HepG2 (cell line): ENCODE data around the gene GBP3. TPM values are rescaled to one million over a fixed set of nuclear protein-coding genes. Genes with fewer than 3 reads are reported as not detected.
"Not testable (repeated sequence)": the region's sequence is repeated elsewhere in the genome, so short reads cannot be mapped to it uniquely, and the experiment has no call there.

Experiments used
- ATAC-seq: fragments of 200-7000 bp; cut with Tn5 transposase; 3 replicates; pipeline ENCODE4 v1.9.1; 2020; ENCODE audit warnings: mild to moderate bottlenecking, moderate library complexity
- BruUV-seq: library from RNA; stranded (reverse); fragments of 400-500 nt; replicated peaks from 2 replicates; lab custom pipeline; 2021; lab: Mats Ljungman, UMichigan
- CTCF ChIA-PET: fragments of 300-600 bp; formaldehyde crosslinking; extraction: SDS; loops from one replicate; lab custom pipeline; 2021; ENCODE audit warnings: low total read pairs, inconsistent platforms, low intra/inter-chr PET ratio; lab: Yijun Ruan, JAX
- POLR2A ChIA-PET: fragments of 350-600 bp; sonication (Branson Sonifier 250); formaldehyde crosslinking; loops from one replicate; lab custom pipeline; 2020; ENCODE audit warnings: antibody characterized with exemption, inconsistent platforms; lab: Yijun Ruan, JAX
- DNase-seq: peaks from one replicate; pipeline ENCODE4 v3.0.0-alpha.2; 2015; ENCODE audit warnings: low spot score
- FAIRE-seq: peaks from 3 replicates; lab custom pipeline; 2011; peaks lifted over from hg19 to GRCh38; lab: Jason Lieb, UNC
- H2AFZ ChIP-seq: one replicate; pipeline ENCODE4 v1.6.1; 2011; ENCODE audit warnings: low read length, inconsistent platforms
- H3K27ac ChIP-seq: fragments of 300-600 bp; 3 replicates; pipeline ENCODE4 v1.8.0; 2011; ENCODE audit warnings: mixed run types, mild to moderate bottlenecking, mixed read lengths, low read length, inconsistent platforms; ENCODE audit not compliant: insufficient read depth; ENCODE audit errors: extremely low read length
- H3K27me3 ChIP-seq, 2 experiments: fragments of 200-600 bp in 1 of 2; 2 replicates in 1 of 2; 3 replicates in 1 of 2; pipeline versions ENCODE4 v1.6.0 to v1.8.0; 2011; ENCODE audit warnings: low read length in 2 of 2, mild to moderate bottlenecking in 2 of 2, moderate library complexity in 2 of 2, inconsistent platforms in 1 of 2; ENCODE audit not compliant: insufficient read depth in 2 of 2, control insufficient read depth in 1 of 2
- H3K36me3 ChIP-seq, 2 experiments: fragments of 200-600 bp in 1 of 2; replicated peaks in 1 of 2; 2 replicates in 1 of 2; 3 replicates in 1 of 2; pipeline versions ENCODE4 v1.5.1 to v1.8.0; 2011; ENCODE audit warnings: low read length in 2 of 2, inconsistent platforms in 1 of 2; ENCODE audit not compliant: insufficient read depth in 2 of 2, control insufficient read depth in 1 of 2
- H3K4me1 ChIP-seq: 2 replicates; pipeline ENCODE4 v1.5.1; 2012; ENCODE audit warnings: low read length, inconsistent platforms; ENCODE audit not compliant: insufficient read depth
- H3K4me2 ChIP-seq: 2 replicates; pipeline ENCODE4 v1.6.0; 2011; ENCODE audit warnings: low read depth, low read length, inconsistent platforms
- H3K4me3 ChIP-seq, 3 experiments: fragments of 200-600 bp in 1 of 3; sonication (generic), shearing (Covaris generic) in 1 of 3; replicated peaks in 1 of 3; 2 replicates each; pipeline ENCODE4 v1.5.1; 2011 to 2016; ENCODE audit warnings: low read length in 3 of 3, inconsistent platforms in 2 of 3, low read depth in 2 of 3, mild to moderate bottlenecking in 2 of 3, control low read depth in 1 of 3, mixed read lengths in 1 of 3; ENCODE audit not compliant: insufficient read depth in 1 of 3
- H3K79me2 ChIP-seq: one replicate; pipeline ENCODE4 v1.6.1; 2011; ENCODE audit warnings: low read length, inconsistent platforms; ENCODE audit not compliant: insufficient read depth
- H3K9ac ChIP-seq: 2 replicates; pipeline ENCODE4 v1.6.0; 2011; ENCODE audit warnings: mild to moderate bottlenecking, low read depth, low read length, inconsistent platforms; ENCODE audit not compliant: insufficient read depth
- H3K9me3 ChIP-seq: 2 replicates; pipeline ENCODE4 v1.5.1; 2012; ENCODE audit warnings: mild to moderate bottlenecking, low read length
- H4K20me1 ChIP-seq: 2 replicates; pipeline ENCODE4 v1.6.0; 2011; ENCODE audit warnings: inconsistent platforms, mild to moderate bottlenecking, low read length, moderate library complexity; ENCODE audit not compliant: insufficient read depth
- FOXA1 ChIP-seq, 2 experiments: fragments of 450-650 bp in 1 of 2; sonication (generic) in 1 of 2; formaldehyde crosslinking in 1 of 2; IDR thresholded peaks; 2 replicates each; pipeline versions ENCODE4 v1.4.0 to v1.6.1; 2016 to 2020; ENCODE audit warnings: missing genetic modification reagents in 1 of 2
- GATA4 ChIP-seq: sonication (generic); IDR thresholded peaks from 2 replicates; pipeline ENCODE4 v1.6.1; 2016; ENCODE audit warnings: antibody characterized with exemption, low read depth, borderline replicate concordance
- PCBP2 ChIP-seq: fragments of 200-400 bp; formaldehyde crosslinking; optimal IDR thresholded peaks from 2 replicates; pipeline ENCODE3; 2018; ENCODE audit warnings: low read length, low read depth; ENCODE audit not compliant: poor library complexity, severe bottlenecking
- ZNF468 ChIP-seq: sonication (generic); formaldehyde crosslinking; IDR thresholded peaks from 2 replicates; pipeline ENCODE4 v1.8.0; 2022; ENCODE audit warnings: mild to moderate bottlenecking, moderate library complexity, missing genetic modification reagents
- WGBS: methylation state at CpG from one replicate; pipeline ENCODE4 v1.1.6; 2017; ENCODE audit warnings: low lambda C conversion rate; 5-methylcytosine and 5-hydroxymethylcytosine counted together
- in situ Hi-C: cut with HindIII; loops from 2 replicates; pipeline ENCODE4 v1.10.0; 2017; ENCODE audit warnings: low pct_unique_long_range_greater_than_20kb; ENCODE audit not compliant: extremely low pct_ligation_motif_present
- intact Hi-C: fragments of 100-400 bp; cut with micrococcal nuclease; formaldehyde crosslinking; loops from one replicate; pipeline ENCODE4 v1.10.0; 2022; ENCODE audit not compliant: unreplicated experiment
- polyA plus RNA-seq, 8 experiments: library from polyadenylated mRNA; depleted of rRNA in 3 of 8; stranded (reverse) in 7 of 8; unstranded in 1 of 8; fragments of >200 nt; fragmentation: Illumina TruSeq in 4 of 8; extraction: Trizol in 4 of 8; gene quantifications; 2 replicates each; pipeline versions ENCODE4 v1.2.1 to v1.2.3, GENCODE V29; 2011 to 2016; ENCODE audit warnings: low read depth in 4 of 8, missing spikeins in 1 of 8, mixed read lengths in 1 of 8; ENCODE audit not compliant: insufficient read depth in 1 of 8
- total RNA-seq, 5 experiments: library from RNA; depleted of rRNA; stranded (reverse); fragments of >200 nt; fragmentation: Illumina TruSeq; extraction: Trizol; gene quantifications; 2 replicates each; pipeline ENCODE4 v1.2.3, GENCODE V29; 2016; ENCODE audit warnings: low read depth in 1 of 5
- TF ChIP-seq, protein P1 (sequence below): sonication (generic); formaldehyde crosslinking; IDR thresholded peaks from 2 replicates; pipeline ENCODE4 v1.4.0; 2020; ENCODE audit warnings: missing genetic modification reagents
- TF ChIP-seq, protein P2 (sequence below): sonication (generic); formaldehyde crosslinking; IDR thresholded peaks from 2 replicates; pipeline ENCODE4 v1.4.0; 2020; ENCODE audit warnings: missing genetic modification reagents

The GBP3 gene
- total and polyA plus RNA-seq, 2 of the 13 experiments (the other 11 are each of a cell fraction or from before 2014, with no cell fraction given), result 0.16 to 0.46 TPM

DNA sequence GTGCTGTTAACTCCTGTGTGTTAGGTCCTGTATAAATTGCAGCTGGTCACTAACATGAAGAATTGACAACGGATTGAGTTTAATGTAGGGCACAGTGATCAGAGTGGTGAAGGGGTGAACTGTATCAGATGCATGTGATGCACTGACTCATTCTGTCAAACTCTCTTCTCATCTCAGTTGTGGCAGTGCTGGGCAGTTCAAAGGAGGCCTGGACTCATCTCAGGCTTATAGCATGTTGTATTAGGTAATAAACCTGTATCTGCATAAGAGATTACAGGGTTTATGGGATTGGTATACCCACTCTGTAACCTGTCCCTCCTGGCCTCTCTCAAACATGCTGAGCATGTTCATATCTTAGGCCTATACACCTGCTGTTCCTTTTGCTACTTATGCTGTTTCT is 12.4 kb upstream of the GBP3 start:
- Histone ChIP-seq H3K79me2 (no peaks in the 10 kb centered on the region), H4K20me1 (no peaks in the 10 kb centered on the region), H3K4me2 (no peak overlapping the region), H2AFZ (no peak overlapping the region), H3K27ac (no peak overlapping the region), H3K27me3 (no peaks in the 10 kb centered on the region), H3K4me3 (no peak overlapping the region), H3K9me3 (no peaks in the 10 kb centered on the region), H3K36me3 (no peaks in the 10 kb centered on the region), H3K4me1 (peaks cover 10% of the 10 kb centered on the region; the same call in 1 of the 2 replicates), H3K9ac (no peak overlapping the region)
- DNase-seq (no peak), ATAC-seq (no peak), FAIRE-seq (no peak)
- in situ Hi-C loops (no loop called here), intact Hi-C loops (no loop called here)
- TF ChIP-seq, protein P1, sequence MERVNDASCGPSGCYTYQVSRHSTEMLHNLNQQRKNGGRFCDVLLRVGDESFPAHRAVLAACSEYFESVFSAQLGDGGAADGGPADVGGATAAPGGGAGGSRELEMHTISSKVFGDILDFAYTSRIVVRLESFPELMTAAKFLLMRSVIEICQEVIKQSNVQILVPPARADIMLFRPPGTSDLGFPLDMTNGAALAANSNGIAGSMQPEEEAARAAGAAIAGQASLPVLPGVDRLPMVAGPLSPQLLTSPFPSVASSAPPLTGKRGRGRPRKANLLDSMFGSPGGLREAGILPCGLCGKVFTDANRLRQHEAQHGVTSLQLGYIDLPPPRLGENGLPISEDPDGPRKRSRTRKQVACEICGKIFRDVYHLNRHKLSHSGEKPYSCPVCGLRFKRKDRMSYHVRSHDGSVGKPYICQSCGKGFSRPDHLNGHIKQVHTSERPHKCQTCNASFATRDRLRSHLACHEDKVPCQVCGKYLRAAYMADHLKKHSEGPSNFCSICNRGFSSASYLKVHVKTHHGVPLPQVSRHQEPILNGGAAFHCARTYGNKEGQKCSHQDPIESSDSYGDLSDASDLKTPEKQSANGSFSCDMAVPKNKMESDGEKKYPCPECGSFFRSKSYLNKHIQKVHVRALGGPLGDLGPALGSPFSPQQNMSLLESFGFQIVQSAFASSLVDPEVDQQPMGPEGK (CRISPR knock-in tag), result no peak
- TF ChIP-seq GATA4 (no peak), ZNF468 (CRISPR knock-in tag) (no peak), PCBP2 (no peak)
- TF ChIP-seq, protein P2, sequence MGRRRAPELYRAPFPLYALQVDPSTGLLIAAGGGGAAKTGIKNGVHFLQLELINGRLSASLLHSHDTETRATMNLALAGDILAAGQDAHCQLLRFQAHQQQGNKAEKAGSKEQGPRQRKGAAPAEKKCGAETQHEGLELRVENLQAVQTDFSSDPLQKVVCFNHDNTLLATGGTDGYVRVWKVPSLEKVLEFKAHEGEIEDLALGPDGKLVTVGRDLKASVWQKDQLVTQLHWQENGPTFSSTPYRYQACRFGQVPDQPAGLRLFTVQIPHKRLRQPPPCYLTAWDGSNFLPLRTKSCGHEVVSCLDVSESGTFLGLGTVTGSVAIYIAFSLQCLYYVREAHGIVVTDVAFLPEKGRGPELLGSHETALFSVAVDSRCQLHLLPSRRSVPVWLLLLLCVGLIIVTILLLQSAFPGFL, result no peak
- ChIA-PET CTCF (no interaction called here), POLR2A (no interaction called here)
- no TSS peak for BruUV-seq
- WGBS, result 64% methylated on average over 1 of the region's 1 CpG

DNA sequence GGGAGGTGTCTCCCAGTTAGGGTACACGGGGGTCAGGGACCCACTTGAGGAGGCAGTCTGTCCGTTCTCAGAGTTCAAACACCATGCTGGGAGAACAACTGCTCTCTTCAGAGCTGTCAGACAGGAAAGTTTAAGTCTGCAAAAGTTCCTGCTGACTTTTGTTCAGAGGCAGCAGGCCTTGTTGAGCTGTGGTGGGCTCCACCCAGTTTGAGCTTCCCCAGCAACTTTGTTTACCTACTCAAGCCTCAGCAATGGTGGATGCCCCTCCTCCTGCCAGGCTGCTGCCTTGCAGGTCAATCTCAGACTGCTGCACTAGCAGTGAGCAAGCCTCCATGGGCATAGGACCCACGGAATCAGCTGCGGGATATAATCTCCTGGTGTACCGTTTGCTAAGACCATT is 11.3 kb upstream of the GBP3 start:
- H3K4me1 ChIP-seq; H3K27ac ChIP-seq; CTCF ChIA-PET; H3K36me3 ChIP-seq; TF ChIP-seq FOXA1 (IDR thresholded peaks at IDR 0.05): not testable (repeated sequence)
- 63% methylated on average over 3 of the region's 5 CpGs for WGBS
- 0 out of 2 replicates have a peak, but pooled peaks have one; percentile 18 for TF ChIP-seq FOXA1 (CRISPR knock-in tag; IDR thresholded peaks at IDR 0.05)
- TF ChIP-seq, all 625 proteins: peak for 1; not testable (repeated sequence) for 624
- H4K20me1 ChIP-seq, H3K27me3 ChIP-seq, H3K4me3 ChIP-seq, in situ Hi-C loops, H2AFZ ChIP-seq, H3K79me2 ChIP-seq, intact Hi-C loops, H3K9me3 ChIP-seq, BruUV-seq, H3K9ac ChIP-seq, FAIRE-seq, DNase-seq: not testable (repeated sequence)
- peak; percentile 35; the same call in 1 of the 3 replicates for ATAC-seq
- POLR2A ChIA-PET, result interaction anchor here (1.5 kb wide), 1 partner anchor 11 kb away, joined by 6 read pairs; no protein-coding TSS in a partner anchor
- peak overlapping the region; percentile 34 for H3K4me2 ChIP-seq

DNA sequence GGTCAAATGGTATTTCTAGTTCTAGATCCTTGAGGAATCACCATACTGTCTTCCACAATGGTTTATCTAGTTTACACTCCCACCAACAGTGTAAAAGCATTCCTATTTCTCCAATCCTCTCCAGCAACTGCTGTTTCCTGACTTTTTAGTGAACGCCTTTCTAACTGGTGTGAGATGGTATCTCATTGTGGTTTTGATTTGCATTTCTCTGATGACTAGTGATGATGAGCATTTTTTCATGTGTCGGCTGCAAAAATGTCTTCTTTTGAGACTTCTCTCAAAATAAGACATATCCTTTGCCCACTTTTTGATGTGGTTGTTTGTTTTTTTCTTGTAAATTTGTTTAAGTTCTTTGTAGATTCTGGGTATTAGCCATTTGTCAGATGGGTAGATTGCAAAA is 6.4 kb upstream of the GBP3 start:
- H3K9ac ChIP-seq, H3K4me1 ChIP-seq, H3K4me2 ChIP-seq, H4K20me1 ChIP-seq, in situ Hi-C loops, H2AFZ ChIP-seq, H3K4me3 ChIP-seq, H3K36me3 ChIP-seq, ATAC-seq, H3K9me3 ChIP-seq, H3K79me2 ChIP-seq, H3K27ac ChIP-seq, POLR2A ChIA-PET, FAIRE-seq, BruUV-seq, DNase-seq, intact Hi-C loops, CTCF ChIA-PET, H3K27me3 ChIP-seq: not testable (repeated sequence)
- WGBS, result 7% methylated on average over 2 of the region's 2 CpGs
